GM12872 (cell line): ENCODE data around the gene COX7C.

Experiments used
- TF ChIP-seq, protein P1 (sequence below): IDR thresholded peaks from 3 replicates; pipeline ENCODE4 v1.5.1; 2011; ENCODE audit warnings: low read depth, mild to moderate bottlenecking, low read length, moderate library complexity; ENCODE audit not compliant: insufficient read depth

COX7C gene

DNA sequence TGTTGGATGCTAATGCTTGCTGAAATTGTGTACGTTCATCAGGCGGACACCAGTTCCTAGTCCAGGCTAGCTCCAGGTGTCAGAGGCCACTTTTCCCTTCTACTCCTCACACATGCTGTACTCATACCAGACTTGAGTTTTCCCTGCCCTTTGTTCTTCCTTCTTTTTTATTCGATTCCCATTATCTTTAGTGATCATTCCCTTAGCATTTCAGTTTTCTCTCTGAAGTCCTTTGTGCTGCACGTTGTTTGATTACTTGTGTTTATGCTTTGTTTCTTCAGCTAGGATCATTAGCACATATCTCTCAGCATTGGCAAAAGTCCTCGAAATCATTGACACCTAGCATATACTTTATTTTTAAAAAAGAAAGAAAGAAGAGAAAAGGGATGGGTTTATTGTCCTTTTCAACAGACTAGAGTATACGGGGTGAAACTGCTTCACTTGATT is 409 bp upstream of the COX7C start:
- TF ChIP-seq, protein P1, sequence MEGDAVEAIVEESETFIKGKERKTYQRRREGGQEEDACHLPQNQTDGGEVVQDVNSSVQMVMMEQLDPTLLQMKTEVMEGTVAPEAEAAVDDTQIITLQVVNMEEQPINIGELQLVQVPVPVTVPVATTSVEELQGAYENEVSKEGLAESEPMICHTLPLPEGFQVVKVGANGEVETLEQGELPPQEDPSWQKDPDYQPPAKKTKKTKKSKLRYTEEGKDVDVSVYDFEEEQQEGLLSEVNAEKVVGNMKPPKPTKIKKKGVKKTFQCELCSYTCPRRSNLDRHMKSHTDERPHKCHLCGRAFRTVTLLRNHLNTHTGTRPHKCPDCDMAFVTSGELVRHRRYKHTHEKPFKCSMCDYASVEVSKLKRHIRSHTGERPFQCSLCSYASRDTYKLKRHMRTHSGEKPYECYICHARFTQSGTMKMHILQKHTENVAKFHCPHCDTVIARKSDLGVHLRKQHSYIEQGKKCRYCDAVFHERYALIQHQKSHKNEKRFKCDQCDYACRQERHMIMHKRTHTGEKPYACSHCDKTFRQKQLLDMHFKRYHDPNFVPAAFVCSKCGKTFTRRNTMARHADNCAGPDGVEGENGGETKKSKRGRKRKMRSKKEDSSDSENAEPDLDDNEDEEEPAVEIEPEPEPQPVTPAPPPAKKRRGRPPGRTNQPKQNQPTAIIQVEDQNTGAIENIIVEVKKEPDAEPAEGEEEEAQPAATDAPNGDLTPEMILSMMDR = no peak

DNA sequence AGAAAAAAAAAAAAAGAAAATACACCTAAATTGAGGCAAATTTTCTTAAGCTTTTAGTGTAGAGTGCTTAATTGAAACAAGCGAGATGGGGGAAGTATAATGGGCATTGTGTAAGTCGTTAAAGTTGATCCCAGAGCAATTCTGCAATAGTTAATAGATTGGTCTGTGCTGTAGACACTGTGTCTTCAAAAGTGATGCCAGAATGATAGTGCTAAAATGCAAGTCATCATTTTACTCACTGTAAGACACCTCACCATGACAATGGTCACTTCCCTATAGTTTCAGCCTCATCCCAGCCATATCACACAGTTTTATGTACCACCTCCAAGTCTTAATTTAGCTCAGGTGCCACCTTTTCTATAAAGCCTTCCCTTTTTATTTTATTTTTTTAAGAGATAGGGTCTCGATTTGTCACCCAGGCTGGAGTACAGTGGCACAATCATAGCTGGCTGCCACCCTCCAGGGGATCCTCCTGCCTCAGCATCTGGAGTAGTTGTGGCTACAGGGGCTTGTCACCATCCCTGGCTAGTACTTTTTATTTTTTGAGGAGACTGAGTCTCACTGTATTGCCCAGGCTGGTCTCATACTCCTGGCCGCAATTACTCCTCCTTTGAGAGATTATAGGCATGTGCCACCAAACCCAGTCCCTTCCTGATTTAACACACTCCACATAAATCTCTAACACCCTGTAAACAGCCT is 6.2 kb downstream of the COX7C start:
- TF ChIP-seq, protein P1 = no peak

DNA sequence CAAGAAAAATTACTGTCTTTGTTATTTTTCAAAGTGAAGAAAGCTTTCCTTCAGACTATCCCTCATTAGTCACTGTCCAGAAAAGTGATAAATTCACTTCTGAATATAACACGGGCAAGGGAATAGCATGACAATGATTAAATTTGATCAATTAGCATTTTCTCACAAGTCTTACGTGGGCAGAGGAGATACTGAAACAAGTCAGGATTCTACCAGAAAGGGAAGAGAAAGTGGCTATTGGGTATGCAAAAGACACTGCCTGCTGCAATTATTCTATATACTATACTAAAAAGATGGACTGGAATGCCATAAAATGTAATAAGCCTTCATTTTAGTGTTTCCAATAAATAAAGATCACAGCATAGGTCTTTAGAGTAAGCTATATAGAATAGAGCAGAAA is 7.4 kb downstream of the COX7C start:
- TF ChIP-seq, protein P1 = no peak

DNA sequence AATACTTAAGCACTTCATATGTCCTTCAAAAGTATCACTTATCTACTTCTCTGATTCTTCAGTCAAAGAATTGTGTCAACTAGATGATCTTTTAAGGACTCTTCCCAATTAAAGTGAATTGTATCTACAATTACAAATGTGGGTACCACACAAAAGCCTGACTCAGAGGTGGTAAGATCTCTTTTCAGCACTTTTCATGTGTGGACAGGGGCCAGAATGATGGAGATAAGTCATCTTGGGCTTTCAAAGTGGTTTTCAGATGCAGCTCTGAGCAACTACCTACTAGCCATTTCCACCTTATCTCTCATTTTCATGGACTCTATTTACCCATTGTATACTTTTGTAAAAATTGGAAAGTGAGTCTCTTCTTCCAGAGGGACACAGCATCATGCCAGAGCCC is 8.4 kb downstream of the COX7C start:
- TF ChIP-seq, protein P1 = no peak

DNA sequence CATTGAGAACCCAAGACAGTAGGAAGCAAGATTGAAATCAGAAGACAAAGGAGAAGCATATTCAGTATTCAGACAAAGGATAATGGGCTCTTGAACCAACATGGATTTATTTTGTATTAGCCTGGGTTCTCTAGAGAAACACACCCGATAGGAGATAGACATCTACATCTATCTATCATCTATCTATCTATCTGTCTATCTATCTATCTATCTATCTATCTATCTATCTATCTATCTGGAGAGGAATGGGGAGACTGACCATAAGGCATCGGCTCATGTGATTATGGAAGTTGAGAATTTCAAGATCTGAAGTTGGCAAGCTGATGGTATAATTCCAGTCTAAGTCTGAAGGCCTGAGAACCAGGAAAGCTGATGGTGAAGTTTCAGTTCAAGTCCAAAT is 13.4 kb downstream of the COX7C start:
- TF ChIP-seq, protein P1 = no peak

DNA sequence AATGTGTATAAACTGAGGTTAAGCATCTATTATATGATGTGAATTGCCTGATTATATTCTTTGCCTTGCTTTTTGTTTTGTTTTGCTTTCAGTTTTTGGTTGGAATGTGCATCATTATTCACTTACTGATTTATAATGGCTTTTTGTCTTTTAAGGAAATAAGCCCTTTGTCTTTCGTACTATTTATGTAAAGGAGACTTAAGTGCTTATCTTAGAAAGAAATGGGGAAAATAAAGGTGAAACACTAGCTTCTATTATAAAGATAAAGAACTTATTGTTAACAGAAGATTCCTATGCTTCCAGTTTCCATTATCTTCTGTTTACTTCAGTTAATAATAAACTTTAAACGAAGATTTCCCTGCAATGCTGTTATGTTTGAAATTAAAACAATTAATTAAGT is 23.3 kb downstream of the COX7C start:
- TF ChIP-seq, protein P1 = no peak

DNA sequence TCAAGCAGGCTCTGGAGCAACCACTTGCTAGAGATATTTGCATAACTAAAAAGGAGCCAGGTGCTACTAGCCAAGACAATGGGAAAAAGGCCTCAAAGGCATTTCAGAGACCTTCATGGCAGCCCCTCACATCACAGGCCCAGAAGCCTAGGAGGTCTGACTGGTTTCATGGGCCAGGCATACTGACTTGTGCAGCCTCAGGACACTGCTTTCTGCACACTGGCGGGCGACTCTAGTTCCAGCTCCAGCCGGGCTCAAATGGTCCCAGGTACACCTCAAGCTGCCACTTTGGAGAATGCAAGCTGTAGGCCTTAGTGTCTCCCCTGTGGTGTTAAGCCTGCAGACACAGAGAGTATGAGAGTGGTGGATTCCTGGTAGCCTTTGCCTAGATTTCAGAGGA is 27.1 kb downstream of the COX7C start:
- TF ChIP-seq, protein P1 = no peak
